Esophagus squamous epithelium (tissue), 5 donors: ENCODE data around the gene FRG2C. TPM values are rescaled to one million over a fixed set of nuclear protein-coding genes. Genes with fewer than 3 reads are reported as not detected.
A peak's percentile ranks its signal among the peaks of the same experiment; 100 is the strongest.
"Not testable (repeated sequence)": the region's sequence is repeated elsewhere in the genome, so short reads cannot be mapped to it uniquely, and the experiment has no call there.

ENCODE experiments used
- DNase-seq: peaks from one replicate; lab custom pipeline; 2025; lab: John Stamatoyannopoulos, UW
- H3K27ac ChIP-seq, 4 donors: fragments of 200-600 bp; sonication (generic); one replicate each; pipeline ENCODE4 v1.5.1; 2016 to 2019; ENCODE audit warnings: mild to moderate bottlenecking in 1 of 4
- H3K27me3 ChIP-seq, 4 donors: fragments of 200-600 bp; sonication (generic); 1 replicate in 3 of 4; 2 replicates in 1 of 4; pipeline versions ENCODE4 v1.5.1 to v1.6.0; 2017 to 2021; ENCODE audit warnings: antibody characterized with exemption in 1 of 4
- H3K36me3 ChIP-seq, 3 donors: fragments of 200-600 bp; sonication (generic); one replicate each; pipeline ENCODE4 v1.5.1; 2016 to 2019
- H3K4me1 ChIP-seq, 3 donors: fragments of 200-600 bp; sonication (generic); one replicate each; pipeline ENCODE4 v1.5.1; 2017 to 2019
- H3K4me3 ChIP-seq, 4 donors: fragments of 200-600 bp; sonication (generic); 1 replicate in 3 of 4; 2 replicates in 1 of 4; pipeline ENCODE4 v1.5.1; 2016 to 2019; ENCODE audit warnings: mild to moderate bottlenecking in 2 of 4, moderate library complexity in 1 of 4
- H3K9me3 ChIP-seq, 3 donors: fragments of 200-600 bp; sonication (generic); one replicate each; pipeline ENCODE4 v1.5.1; 2016 to 2019
- WGBS, 2 donors: methylation state at CpG; one replicate each; pipeline ENCODE4 v1.1.5; 2018; 5-methylcytosine and 5-hydroxymethylcytosine counted together
- intact Hi-C: fragments of 100-400 bp; cut with DNase I; formaldehyde crosslinking; loops from one replicate; pipeline ENCODE4 v1.15.0; 2022
- total RNA-seq, 4 donors: library from RNA; depleted of rRNA; stranded (reverse); fragments of >200 nt; gene quantifications; one replicate each; pipeline ENCODE4 v1.1.0, GENCODE V29; 2016
- TF ChIP-seq, protein P1 (sequence below), 6 experiments: fragments of 450-650 bp in 4 of 6; fragments of 200-600 bp in 2 of 6; sonication (generic) in 2 of 6; IDR thresholded peaks; one replicate each; pipeline ENCODE4 v1.5.1; 2016 to 2019; ENCODE audit warnings: antibody characterized with exemption in 6 of 6, mild to moderate bottlenecking in 4 of 6, moderate library complexity in 4 of 6
- donor health status: DM: yes; HTN: yes; CAD: no.

Gene FRG2C
- total RNA-seq, 4 donors from 2014 or later, result not detected

DNA sequence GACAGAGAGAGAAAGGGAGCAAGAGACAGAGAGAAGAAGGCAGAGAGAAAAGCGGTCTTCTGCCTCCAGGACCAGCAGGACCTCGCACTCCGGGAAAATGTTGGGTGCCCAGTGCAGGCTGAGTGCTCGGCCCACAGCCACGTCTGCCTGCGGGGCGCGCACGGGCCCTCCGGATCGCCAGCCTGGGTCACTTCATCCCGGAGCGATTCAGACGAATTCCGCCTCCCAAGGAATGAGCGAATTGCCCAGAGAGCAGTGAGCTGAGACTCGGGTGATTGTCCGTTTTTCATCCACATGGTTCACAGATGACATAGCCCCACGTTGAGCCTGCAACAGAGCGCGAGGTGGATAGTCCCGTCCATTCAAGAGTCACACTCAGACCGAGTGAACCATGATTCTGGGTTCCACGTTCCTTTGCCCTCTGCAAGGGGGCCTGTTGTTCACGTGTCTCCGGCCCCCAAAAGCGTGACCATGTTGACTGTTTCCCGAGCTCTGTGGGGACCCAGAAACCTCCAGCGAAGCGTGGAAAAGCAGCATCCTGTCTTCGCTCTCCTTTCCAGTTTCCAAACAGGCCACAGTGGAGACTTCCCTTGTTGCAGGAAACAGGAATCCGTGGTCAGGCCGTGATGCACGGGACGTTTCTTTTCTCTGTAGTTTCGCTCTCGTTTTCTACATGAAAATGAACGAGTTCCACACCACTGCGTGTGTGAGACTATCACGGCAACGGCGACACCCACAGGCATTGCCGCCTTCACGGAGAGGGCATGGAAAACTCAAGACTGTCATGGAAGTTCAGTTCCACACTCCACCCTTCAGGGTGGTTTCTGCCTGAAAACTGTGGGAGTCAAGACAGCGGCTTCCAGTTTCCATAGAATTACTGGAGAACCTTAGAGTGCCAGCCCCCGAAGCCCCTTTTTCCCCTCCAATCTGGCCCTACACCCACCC lies 3.9 kb downstream of the FRG2C start:
- 48 to 49% methylated on average over 41 to 46 of the region's 46 CpGs for WGBS, 2 donors
- Histone ChIP-seq H3K4me1 (peaks cover 0 to 34% (median 10%) of the 10 kb centered on the region in 3 donors), H3K9me3 (peaks cover 0 to 38% (median 3%) of the 10 kb centered on the region in 3 donors), H3K27me3 (peaks cover 0 to 75% (median 0%) of the 10 kb centered on the region in 4 donors), H3K4me3 (peak overlapping the region in 2 of 4 donors; percentile 62 to 64)
- DNase-seq, H3K36me3 ChIP-seq, intact Hi-C loops, H3K27ac ChIP-seq: not testable (repeated sequence)

DNA sequence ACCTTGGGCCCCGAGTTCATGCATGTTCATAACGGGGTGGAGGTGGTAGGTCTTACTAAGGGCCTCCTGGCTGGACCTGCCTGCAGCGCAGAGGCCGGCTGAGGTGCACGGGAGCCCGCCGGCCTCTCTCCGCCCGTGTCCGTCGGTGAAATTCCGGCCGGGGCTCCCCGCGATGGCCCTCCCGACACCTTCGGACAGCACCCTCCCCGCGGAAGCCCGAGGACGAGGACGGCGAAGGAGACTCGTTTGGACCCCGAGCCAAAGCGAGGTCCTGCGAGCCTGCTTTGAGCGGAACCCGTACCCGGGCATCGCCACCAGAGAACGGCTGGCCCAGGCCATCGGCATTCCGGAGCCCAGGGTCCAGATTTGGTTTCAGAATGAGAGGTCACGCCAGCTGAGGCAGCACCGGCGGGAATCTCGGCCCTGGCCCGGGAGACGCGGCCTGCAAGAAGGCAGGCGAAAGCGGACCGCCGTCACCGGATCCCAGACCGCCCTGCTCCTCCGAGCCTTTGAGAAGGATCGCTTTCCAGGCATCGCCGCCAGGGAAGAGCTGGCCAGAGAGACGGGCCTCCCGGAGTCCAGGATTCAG lies 4.7 kb downstream of the FRG2C start:
- H3K4me1 ChIP-seq, result peaks cover 0 to 37% (median 10%) of the 10 kb centered on the region in 3 donors
- 54 to 57% methylated on average over 48 to 49 of the region's 53 CpGs for WGBS, 2 donors
- peak overlapping the region in 1 of 4 donors; percentile 62 for H3K27ac ChIP-seq
- intact Hi-C loops, DNase-seq, H3K36me3 ChIP-seq: not testable (repeated sequence)
- peaks cover 0 to 38% (median 3%) of the 10 kb centered on the region in 3 donors for H3K9me3 ChIP-seq
- H3K4me3 ChIP-seq, result peak overlapping the region; percentile 40 to 64 (median 58)
- H3K27me3 ChIP-seq, result peaks cover 0 to 69% (median 0%) of the 10 kb centered on the region in 4 donors

DNA sequence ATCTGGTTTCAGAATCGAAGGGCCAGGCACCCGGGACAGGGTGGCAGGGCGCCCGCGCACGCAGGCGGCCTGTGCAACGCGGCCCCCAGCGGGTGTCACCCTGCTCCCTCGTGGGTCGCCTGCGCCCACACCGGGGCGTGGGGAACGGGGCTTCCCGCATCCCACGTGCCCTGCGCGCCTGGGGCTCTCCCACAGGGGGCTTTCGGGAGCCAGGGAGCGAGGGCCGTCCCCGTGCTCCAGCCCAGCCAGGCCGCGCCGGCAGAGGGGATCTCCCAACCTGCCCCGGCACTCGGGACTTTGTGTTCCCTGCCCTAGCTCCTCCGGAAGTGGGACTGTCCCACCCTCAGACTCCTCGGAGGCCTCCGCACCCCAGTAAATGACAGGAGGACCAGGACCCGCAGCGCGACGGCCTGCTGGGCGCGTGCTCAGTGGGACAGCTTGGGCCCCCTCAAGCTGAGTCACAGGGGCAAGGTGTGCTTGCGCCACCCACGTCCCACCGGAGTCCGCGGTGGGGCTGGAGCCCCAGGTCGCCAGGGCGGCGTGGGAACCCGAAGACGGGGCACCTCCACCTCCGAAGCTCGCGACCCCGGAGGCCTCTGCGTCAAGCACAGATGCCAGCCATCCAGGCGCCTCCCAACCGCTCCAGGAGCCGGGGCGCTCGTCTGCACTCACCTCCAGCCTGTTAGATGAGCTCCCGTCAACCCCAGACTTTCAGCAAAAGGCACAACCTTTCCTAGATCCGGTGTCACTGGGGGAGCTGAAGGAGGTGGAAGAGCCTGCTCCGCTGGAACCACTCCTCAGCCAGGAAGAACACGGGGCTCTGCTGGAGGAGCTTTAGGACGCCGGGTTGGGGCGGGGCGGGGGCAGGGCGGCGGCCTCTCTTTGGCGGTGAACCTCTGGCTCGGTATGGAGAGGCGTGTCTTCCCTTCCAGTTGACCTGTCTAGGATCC lies 5.5 kb downstream of the FRG2C start:
- peaks cover 0 to 64% (median 0%) of the 10 kb centered on the region in 4 donors for H3K27me3 ChIP-seq
- peaks cover 0 to 31% (median 3%) of the 10 kb centered on the region in 3 donors for H3K9me3 ChIP-seq

DNA sequence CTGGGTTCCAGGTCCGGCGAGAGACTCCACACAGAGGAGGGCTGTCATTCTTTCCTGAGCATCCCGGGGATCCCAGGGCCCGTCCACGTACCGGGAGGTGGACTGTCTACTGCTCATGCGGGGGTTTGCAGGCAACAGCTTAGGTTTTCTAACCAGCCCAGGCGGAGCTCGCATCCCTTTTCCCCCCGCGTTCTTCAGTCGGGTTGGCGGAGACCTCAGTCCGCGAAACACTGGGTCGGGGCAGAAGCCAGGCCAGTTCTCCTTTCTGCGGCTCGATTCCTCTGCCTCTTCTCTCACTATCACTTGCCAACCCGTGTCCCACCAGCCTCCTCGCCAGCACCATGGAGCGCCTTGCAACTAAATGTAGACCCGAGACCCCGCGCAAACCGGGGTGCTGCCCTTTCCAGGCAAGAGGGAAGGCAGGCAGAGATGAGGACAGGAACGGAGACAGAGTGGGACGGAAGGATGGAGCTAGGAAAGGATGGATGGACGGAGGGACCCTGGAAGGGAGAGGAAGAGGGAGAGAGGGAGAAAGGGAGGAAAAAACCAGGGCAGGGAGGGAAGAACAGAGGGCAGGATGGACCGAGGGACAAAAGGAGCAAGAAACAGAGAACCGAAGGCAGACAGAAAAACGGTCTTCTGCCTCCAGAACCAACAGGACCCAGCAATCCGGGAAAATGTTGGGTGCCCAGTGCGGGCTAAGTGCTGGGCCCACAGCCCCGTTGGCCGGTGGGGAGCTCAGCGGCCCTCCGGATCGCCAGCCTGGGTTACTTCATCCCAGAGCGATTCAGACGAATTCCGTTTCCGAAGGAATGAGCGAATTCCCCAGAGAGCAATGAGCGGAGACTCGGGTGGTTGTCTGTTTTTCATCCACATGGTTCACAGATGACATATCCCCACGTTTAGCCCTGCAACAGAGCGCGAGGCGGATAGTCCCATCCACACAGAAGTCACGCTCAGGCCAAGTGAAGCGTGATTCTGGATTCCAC lies 6.5 kb downstream of the FRG2C start:
- intact Hi-C loops, DNase-seq: not testable (repeated sequence)
- peak overlapping the region in 2 of 4 donors; percentile 62 to 74 for H3K27ac ChIP-seq
- peaks cover 0 to 37% (median 10%) of the 10 kb centered on the region in 3 donors for H3K4me1 ChIP-seq
- H3K36me3 ChIP-seq, result peaks cover 0 to 21% (median 0%) of the 10 kb centered on the region in 3 donors
- peaks cover 0 to 33% (median 3%) of the 10 kb centered on the region in 3 donors for H3K9me3 ChIP-seq
- WGBS, 2 donors, result 12 to 23% methylated on average over 35 to 46 of the region's 51 CpGs
- H3K4me3 ChIP-seq, result peak overlapping the region; percentile 40 to 64 (median 58)
- peaks cover 0 to 61% (median 0%) of the 10 kb centered on the region in 4 donors for H3K27me3 ChIP-seq

More for the DNA sequence above, 5.5 kb downstream of the FRG2C start:
- 36 to 43% methylated on average over 59 of the region's 71 CpGs for WGBS, 2 donors
- intact Hi-C loops, DNase-seq: not testable (repeated sequence)
- peaks cover 0 to 13% (median 0%) of the 10 kb centered on the region in 3 donors for H3K36me3 ChIP-seq
- H3K4me3 ChIP-seq, result peak overlapping the region; percentile 40 to 64 (median 58)
- peak overlapping the region in 3 of 4 donors; percentile 51 to 74 (median 62) for H3K27ac ChIP-seq
- peaks cover 0 to 37% (median 10%) of the 10 kb centered on the region in 3 donors for H3K4me1 ChIP-seq

DNA sequence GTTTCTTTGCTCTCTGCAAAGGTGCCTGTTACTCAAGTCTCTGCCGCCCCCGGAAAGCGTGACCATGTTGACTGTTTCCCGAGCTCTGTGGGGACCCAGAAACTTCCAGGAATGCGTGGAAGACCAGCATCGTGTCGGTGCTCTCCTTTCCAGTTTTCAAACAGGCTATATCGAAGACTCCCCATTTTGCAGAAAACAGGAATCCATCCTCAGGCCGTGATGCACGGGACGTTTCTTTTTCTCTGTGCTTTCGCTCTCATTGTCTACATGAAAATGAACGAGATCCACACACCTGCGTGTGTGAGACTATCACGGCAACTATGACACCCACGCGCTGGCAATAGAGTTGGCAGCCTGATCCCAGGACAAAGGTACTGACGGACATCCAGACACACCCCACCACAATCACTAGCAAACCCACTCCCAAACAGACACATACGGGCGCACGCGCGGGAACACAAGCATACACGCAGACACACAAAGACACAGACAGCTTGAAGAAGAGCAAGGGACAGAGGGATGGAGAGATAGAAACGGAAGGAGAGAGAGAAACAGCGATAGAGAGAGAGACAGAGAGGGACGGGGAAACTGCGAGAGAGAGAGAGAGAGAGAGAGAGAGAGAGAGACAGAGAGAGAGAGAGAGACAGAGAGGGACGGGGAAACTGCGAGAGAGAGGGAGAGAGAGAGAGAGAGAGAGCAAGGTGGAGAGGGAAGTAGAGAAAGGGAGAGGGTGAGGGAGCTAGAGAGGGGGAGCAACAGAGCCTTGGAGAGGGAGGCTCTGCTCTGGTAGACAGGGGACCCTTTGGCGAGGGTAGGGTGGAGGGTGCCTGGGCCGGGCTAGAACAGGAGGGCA lies 7.4 kb downstream of the FRG2C start:
- WGBS, 2 donors, result 19 to 20% methylated on average over 25 to 31 of the region's 32 CpGs
- H3K4me1 ChIP-seq, result peaks cover 0 to 37% (median 10%) of the 10 kb centered on the region in 3 donors
- H3K4me3 ChIP-seq, result peak overlapping the region; percentile 30 to 64 (median 58)
- H3K9me3 ChIP-seq, result peaks cover 0 to 41% (median 3%) of the 10 kb centered on the region in 3 donors
- DNase-seq, intact Hi-C loops: not testable (repeated sequence)
- peaks cover 0 to 52% (median 0%) of the 10 kb centered on the region in 4 donors for H3K27me3 ChIP-seq
- H3K36me3 ChIP-seq, result peaks cover 0 to 30% (median 0%) of the 10 kb centered on the region in 3 donors
- TF ChIP-seq, protein P1, sequence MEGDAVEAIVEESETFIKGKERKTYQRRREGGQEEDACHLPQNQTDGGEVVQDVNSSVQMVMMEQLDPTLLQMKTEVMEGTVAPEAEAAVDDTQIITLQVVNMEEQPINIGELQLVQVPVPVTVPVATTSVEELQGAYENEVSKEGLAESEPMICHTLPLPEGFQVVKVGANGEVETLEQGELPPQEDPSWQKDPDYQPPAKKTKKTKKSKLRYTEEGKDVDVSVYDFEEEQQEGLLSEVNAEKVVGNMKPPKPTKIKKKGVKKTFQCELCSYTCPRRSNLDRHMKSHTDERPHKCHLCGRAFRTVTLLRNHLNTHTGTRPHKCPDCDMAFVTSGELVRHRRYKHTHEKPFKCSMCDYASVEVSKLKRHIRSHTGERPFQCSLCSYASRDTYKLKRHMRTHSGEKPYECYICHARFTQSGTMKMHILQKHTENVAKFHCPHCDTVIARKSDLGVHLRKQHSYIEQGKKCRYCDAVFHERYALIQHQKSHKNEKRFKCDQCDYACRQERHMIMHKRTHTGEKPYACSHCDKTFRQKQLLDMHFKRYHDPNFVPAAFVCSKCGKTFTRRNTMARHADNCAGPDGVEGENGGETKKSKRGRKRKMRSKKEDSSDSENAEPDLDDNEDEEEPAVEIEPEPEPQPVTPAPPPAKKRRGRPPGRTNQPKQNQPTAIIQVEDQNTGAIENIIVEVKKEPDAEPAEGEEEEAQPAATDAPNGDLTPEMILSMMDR (IDR thresholded peaks at IDR 0.05), result peak in 1 of 6 experiments; percentile 23
- peak overlapping the region in 2 of 4 donors; percentile 76 to 90 for H3K27ac ChIP-seq
